ENCODE results near the gene REEP3.
"Not testable (repeated sequence)": the region's sequence is repeated elsewhere in the genome, so short reads cannot be mapped to it uniquely, and the experiment has no call there.

REEP3 gene

GRCh38 chr10:63520500-63521415, at the start of gene REEP3:
Gene REEP3 (plus strand): TSS chr10:63521401. CDS start chr10:63521546, 145 bp downstream.
- DNase-seq (ENCODE audit: low read depth in 3 of 3): peak in 2 of 3 experiments; percentile 5 to 15

- no peak for DNase-seq (ENCODE audit: low read depth in 3 of 3)
These were observed 46.7 kb upstream of the REEP3 start for GRCh38 chr10:63474488-63474887.

- no peak for DNase-seq (ENCODE audit: low read depth in 3 of 3)
These were observed 43.3 kb upstream of the REEP3 start for GRCh38 chr10:63477927-63478326.

GRCh38 chr10:63478564-63478963, 42.6 kb upstream of the REEP3 start:
- DNase-seq (ENCODE audit: low read depth in 3 of 3): no peak

GRCh38 chr10:63480237-63480636, 41.0 kb upstream of the REEP3 start:
- DNase-seq (ENCODE audit: low read depth in 3 of 3): no peak

GRCh38 chr10:63481815-63482421, 39.3 kb upstream of the REEP3 start:
- no peak for DNase-seq (ENCODE audit: low read depth in 3 of 3)

- DNase-seq (ENCODE audit: low read depth in 3 of 3): no peak
These were observed 37.2 kb upstream of the REEP3 start for GRCh38 chr10:63483983-63484382.

- no peak for DNase-seq (ENCODE audit: low read depth in 3 of 3)
These were observed 33.2 kb upstream of the REEP3 start for GRCh38 chr10:63487990-63488389.

GRCh38 chr10:63489838-63490237, 31.4 kb upstream of the REEP3 start:
- no peak for DNase-seq (ENCODE audit: low read depth in 3 of 3)

GRCh38 chr10:63491588-63492316, 29.4 kb upstream of the REEP3 start:
- no peak for DNase-seq (ENCODE audit: low read depth in 3 of 3)

- not testable (repeated sequence) for DNase-seq (ENCODE audit: low read depth in 3 of 3)
These were observed 28.9 kb upstream of the REEP3 start for GRCh38 chr10:63492317-63492690.

GRCh38 chr10:63493004-63493403, 28.2 kb upstream of the REEP3 start:
- DNase-seq (ENCODE audit: low read depth in 3 of 3): no peak

- no peak for DNase-seq (ENCODE audit: low read depth in 3 of 3)
These were observed 26.2 kb upstream of the REEP3 start for GRCh38 chr10:63494951-63495350.

GRCh38 chr10:63496561-63496960, 24.6 kb upstream of the REEP3 start:
- no peak for DNase-seq (ENCODE audit: low read depth in 3 of 3)

- no peak for DNase-seq (ENCODE audit: low read depth in 3 of 3)
These were observed 23.9 kb upstream of the REEP3 start for GRCh38 chr10:63497321-63497720.

- no peak for DNase-seq (ENCODE audit: low read depth in 3 of 3)
These were observed 22.5 kb upstream of the REEP3 start for GRCh38 chr10:63498665-63499064.

- DNase-seq (ENCODE audit: low read depth in 3 of 3): not testable (repeated sequence)
These were observed 20.6 kb upstream of the REEP3 start for GRCh38 chr10:63500551-63500950.

- no peak for DNase-seq (ENCODE audit: low read depth in 3 of 3)
These were observed 19.2 kb upstream of the REEP3 start for GRCh38 chr10:63501954-63502353.

- DNase-seq (ENCODE audit: low read depth in 3 of 3): no peak
These were observed 18.4 kb upstream of the REEP3 start for GRCh38 chr10:63502832-63503231.

GRCh38 chr10:63503395-63503794, 17.8 kb upstream of the REEP3 start:
- DNase-seq (ENCODE audit: low read depth in 3 of 3): no peak

- DNase-seq (ENCODE audit: low read depth in 3 of 3): no peak
These were observed 16.9 kb upstream of the REEP3 start for GRCh38 chr10:63504145-63504881.

- DNase-seq (ENCODE audit: low read depth in 3 of 3): no peak
These were observed 15.6 kb upstream of the REEP3 start for GRCh38 chr10:63505562-63505961.

All from stimulated activated CD4-positive, alpha-beta T cell treated with anti-CD3 and anti-CD28 coated beads, TNF-alpha, amount 100 ng/mL, for 24 hours (primary cell).